GM19043 (cell line): ENCODE measurements around the gene DPH7.
"Not testable (repeated sequence)": the region's sequence is repeated elsewhere in the genome, so short reads cannot be mapped to it uniquely, and the experiment has no call there.

ENCODE experiments used
- ATAC-seq: cut with Tn5 transposase; IDR thresholded peaks from one replicate; pipeline ENCODE4 v1.9.1; 2021; ENCODE audit warnings: low read depth; ENCODE audit not compliant: unreplicated experiment

DPH7 gene

GRCh38 chr9:137550958-137551263, 27.8 kb downstream of the DPH7 start:
- not testable (repeated sequence) for ATAC-seq

GRCh38 chr9:137550231-137550621, 28.5 kb downstream of the DPH7 start, which contains the start of gene PNPLA7:
Gene PNPLA7 (minus strand): TSS chr9:137550402. CDS start chr9:137550197, 205 bp downstream.
- ATAC-seq = no peak

GRCh38 chr9:137547687-137548543, 30.8 kb downstream of the DPH7 start:
- no peak for ATAC-seq

GRCh38 chr9:137545123-137545522, 33.6 kb downstream of the DPH7 start:
- no peak for ATAC-seq

GRCh38 chr9:137544176-137544760, 34.5 kb downstream of the DPH7 start:
- no peak for ATAC-seq

GRCh38 chr9:137543237-137543963, 35.3 kb downstream of the DPH7 start:
- ATAC-seq = no peak

- ATAC-seq = no peak
These were observed 36.2 kb downstream of the DPH7 start for GRCh38 chr9:137542486-137542885.

- no peak for ATAC-seq
These were observed 38.2 kb downstream of the DPH7 start for GRCh38 chr9:137540536-137540935.

GRCh38 chr9:137538058-137538457, 40.7 kb downstream of the DPH7 start:
- ATAC-seq = no peak

- not testable (repeated sequence) for ATAC-seq
These were observed 42.1 kb downstream of the DPH7 start for GRCh38 chr9:137536594-137537131.

- no peak for ATAC-seq
These were observed 43.7 kb downstream of the DPH7 start for GRCh38 chr9:137535120-137535428.

GRCh38 chr9:137534256-137535119, 44.2 kb downstream of the DPH7 start:
- ATAC-seq = no peak

GRCh38 chr9:137532891-137533468, 45.7 kb downstream of the DPH7 start:
- not testable (repeated sequence) for ATAC-seq

GRCh38 chr9:137531099-137531765, 47.5 kb downstream of the DPH7 start:
- ATAC-seq = no peak

GRCh38 chr9:137530331-137530730, 48.4 kb downstream of the DPH7 start:
- ATAC-seq = no peak

- no peak for ATAC-seq
These were observed 53.8 kb downstream of the DPH7 start for GRCh38 chr9:137524981-137525317.

- ATAC-seq = no peak
These were observed 54.4 kb downstream of the DPH7 start for GRCh38 chr9:137524161-137524980.

- ATAC-seq = no peak
These were observed 55.8 kb downstream of the DPH7 start for GRCh38 chr9:137522746-137523455.
